ENCODE measurements around the gene ADGRB2.

Gene ADGRB2

DNA sequence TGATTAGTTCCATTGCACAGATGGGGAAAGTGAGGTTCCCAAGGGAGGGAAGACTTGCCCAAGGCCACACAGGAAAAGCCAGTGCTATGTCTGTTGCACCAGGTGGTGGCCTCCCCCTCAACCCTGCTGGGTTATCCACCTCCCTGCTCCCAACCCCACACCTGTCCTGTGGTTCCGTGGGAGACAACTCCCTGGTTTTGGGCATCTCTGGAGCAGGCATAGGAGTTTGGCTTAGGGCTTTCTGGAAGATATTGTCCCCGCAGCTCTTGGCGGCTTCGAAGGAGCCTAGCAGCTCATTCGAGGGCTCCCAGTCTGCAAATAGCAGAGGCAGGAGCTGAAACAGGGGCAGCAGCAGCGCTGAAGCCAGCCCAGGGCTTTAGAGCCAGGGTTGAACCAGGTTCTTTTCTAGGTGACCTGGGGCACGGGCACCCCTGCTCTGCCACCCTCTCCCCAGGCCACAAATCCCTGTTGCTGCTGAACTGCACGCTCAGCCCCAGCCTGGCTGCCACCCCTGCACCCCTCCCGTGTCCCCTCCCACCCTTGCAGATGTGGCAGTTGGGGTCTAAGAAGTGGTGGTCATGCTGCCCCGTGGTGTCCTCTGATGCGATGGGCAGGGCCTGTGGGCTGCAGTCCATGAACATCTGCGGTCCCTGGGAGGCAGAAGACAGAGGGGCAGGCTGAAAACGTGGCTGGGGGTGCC lies 29.6 kb upstream of the ADGRB2 start:
- DNase-seq: no peak

- DNase-seq: no peak
These were observed 28.9 kb upstream of the ADGRB2 start for GRCh38 chr1:31793086-31793485.

DNA sequence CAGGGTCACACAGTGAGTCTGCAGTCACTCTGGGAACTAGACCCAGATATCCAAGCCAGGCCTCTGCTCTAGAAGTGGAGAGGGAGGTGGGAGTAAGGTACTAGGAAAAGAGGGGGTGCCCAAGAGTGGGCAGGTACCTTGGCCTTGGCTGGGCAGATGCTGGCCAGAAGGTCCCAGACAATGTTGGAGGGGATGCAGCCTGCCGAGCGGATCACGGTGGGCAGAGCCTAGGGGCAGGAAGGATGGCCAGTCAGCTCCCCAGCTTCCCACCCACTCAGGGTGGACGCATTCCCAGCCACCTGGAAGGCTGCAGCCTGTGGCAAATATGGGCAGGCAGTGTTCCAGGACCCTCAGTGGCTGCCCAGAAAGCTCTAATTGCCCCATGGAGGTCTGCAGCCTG lies 28.4 kb upstream of the ADGRB2 start:
- no peak for DNase-seq

DNA sequence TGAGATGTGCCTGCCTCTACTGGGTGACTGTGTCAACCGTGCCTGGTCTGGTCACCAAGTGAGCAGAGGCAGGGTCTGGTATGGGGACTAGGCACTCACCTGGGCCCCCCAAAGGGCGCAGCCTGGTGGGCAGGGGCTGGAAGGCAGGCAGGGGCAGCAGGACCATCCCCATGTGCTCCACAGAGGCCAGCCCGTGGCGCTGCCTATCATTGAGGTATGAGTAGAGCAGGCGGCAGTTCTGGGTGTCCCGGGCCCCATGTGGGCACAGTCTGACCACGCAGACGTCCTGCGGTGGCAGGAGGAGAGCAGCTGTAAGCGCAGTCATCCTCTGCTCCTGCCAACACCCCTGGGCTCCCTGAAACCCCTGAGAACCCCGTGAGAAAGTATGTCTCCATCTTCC lies 28.0 kb upstream of the ADGRB2 start:
- no peak for DNase-seq

- no peak for DNase-seq
These were observed 27.2 kb upstream of the ADGRB2 start for GRCh38 chr1:31791131-31791858.

- DNase-seq: no peak
These were observed 26.5 kb upstream of the ADGRB2 start for GRCh38 chr1:31790641-31791091.

DNA sequence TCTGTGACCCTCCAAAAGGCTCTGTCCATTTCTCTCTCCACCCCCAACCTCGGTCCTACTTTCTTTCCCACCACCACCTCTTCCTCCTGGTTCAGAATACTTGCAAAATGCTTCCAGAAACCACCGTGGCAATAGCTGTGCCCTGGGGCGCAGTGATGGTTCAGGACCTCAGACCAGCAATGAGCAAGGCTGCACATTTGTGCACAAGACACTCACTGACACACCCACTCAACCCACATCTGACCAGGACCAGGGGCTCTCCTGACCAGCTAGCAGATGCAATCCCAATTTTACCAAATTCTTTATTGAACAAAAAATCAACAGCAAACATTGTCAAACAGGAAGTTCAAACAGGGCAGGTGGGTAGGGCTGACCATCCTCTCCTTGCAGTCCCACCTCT lies 26.0 kb upstream of the ADGRB2 start:
- no peak for DNase-seq

GRCh38 chr1:31789259-31790065 lies 25.3 kb upstream of the ADGRB2 start:
- DNase-seq: peak; percentile 82 to 98 (median 88)

- DNase-seq: no peak
These were observed 24.7 kb upstream of the ADGRB2 start for GRCh38 chr1:31788825-31789256.

- peak; percentile 76 to 87 (median 83) for DNase-seq
These were observed 24.1 kb upstream of the ADGRB2 start for GRCh38 chr1:31788138-31788824.

- no peak for DNase-seq
These were observed 23.6 kb upstream of the ADGRB2 start for GRCh38 chr1:31787786-31788137.

DNA sequence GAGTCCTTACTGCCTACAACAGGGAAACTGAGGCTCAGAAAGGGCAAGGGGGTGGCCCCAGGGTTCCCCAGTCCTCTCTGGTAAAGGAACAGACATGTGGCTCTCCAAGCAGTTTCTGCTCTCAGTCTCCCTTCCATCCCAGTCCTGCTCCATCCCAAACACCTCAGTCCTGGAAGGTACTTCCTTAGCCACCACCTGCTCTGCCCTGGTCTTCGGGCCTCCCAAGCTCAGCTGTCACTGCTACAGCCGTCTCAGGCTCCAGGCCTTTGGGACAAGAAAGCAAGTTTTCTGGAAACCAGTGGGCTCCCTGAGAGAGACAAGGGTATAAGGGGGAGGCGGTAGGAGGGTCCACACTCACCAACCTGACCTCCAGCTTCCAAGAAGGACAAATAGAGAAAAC lies 23.1 kb upstream of the ADGRB2 start:
- DNase-seq: no peak

DNA sequence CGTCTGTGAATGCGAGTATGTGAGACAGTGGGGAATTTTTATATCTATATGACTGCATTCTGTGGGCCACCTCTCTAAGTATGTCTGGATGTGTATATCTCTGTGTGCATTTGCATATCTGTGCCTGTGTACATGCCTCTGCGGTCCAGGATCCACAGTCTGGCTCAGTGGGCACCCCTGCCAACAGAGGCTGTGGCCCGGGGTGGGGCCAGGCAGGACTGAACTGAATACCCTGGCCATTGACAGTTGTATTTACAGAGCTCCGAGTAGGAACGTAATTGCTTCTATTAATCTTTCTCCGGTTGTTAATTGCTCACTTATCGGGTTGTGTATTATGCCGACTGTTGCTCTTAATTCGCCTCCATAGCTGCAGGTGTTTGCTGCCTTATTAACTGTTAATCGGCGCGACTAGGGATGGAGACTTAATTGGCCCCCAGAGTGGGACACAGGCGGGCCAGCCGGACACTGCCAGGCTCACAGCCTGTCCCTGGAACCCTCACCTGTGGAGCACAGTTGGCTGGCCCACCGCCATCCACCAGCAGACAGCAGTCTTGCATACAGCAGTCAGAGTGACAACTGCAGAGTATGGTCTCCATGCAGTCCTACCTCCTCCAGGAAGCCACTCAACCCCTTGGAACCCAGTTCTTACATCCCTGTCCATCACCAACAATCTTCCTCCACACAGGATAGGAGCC lies 22.4 kb upstream of the ADGRB2 start:
- no peak for DNase-seq

GRCh38 chr1:31785947-31786290 lies 21.8 kb upstream of the ADGRB2 start:
- DNase-seq: no peak

DNA sequence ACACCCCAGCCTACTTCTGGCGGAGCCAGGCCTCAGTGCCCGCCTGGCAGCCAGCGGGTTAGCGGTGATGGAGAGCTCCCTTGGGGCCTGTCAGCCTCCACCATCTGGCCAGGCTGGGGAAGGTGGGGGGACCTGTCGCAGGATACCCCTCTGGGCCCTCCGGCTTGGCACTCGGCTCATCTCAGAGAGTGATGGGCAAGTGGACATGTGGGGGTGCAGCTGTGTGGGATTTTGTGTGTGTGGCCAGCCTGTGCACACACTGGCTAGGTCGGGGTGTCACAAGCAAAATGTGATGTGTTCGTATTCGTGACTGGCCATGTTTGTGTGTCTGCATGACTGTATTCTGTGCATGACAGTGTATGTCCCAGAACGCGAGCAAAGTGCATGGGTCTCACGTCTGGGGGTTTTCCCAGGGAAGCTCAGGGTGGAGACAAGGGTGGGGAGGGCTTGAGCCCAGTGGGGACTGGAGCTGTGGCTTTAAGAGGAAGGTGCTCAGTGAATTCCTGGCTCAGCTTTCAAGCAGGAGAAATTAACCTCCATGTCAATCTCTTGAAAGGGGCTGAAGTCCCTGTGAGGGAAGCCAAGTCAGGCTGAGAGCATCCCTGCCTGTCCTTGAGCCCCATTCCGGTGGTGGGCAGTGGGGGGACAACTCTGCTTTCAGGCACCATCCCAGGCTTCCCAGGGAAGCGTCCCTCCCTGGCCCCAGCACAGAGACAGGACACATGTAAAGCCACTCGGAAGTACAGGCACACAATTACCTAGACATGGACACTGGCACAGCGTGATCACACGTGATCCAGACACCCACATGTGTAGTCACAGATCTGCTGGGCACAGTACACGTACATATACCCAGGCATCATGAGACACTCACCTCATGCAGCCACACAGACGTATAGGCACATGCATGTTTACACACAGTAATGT lies 21.1 kb upstream of the ADGRB2 start:
- DNase-seq: no peak

GRCh38 chr1:31784356-31785019 lies 20.3 kb upstream of the ADGRB2 start:
- DNase-seq: no peak

DNA sequence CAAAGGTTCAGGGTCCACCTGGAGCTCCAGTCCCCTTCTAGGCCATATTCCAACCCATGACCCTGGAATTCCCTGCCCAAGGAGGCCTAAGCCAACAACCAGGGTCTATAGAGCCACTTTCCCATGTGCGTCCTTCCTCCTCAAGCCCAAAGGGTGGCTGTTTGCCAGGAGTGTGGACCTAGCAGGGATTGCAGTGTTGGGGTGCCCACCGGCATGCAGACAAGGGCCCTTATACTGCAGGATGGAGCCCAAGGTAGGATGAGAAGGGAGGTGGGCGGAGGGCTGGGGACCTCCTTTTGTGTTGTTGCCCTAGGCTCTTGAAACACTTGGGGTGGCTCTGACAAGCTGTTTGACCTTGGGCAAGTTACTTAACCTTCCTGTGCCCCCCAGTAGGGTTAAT lies 19.7 kb upstream of the ADGRB2 start:
- DNase-seq: no peak

DNA sequence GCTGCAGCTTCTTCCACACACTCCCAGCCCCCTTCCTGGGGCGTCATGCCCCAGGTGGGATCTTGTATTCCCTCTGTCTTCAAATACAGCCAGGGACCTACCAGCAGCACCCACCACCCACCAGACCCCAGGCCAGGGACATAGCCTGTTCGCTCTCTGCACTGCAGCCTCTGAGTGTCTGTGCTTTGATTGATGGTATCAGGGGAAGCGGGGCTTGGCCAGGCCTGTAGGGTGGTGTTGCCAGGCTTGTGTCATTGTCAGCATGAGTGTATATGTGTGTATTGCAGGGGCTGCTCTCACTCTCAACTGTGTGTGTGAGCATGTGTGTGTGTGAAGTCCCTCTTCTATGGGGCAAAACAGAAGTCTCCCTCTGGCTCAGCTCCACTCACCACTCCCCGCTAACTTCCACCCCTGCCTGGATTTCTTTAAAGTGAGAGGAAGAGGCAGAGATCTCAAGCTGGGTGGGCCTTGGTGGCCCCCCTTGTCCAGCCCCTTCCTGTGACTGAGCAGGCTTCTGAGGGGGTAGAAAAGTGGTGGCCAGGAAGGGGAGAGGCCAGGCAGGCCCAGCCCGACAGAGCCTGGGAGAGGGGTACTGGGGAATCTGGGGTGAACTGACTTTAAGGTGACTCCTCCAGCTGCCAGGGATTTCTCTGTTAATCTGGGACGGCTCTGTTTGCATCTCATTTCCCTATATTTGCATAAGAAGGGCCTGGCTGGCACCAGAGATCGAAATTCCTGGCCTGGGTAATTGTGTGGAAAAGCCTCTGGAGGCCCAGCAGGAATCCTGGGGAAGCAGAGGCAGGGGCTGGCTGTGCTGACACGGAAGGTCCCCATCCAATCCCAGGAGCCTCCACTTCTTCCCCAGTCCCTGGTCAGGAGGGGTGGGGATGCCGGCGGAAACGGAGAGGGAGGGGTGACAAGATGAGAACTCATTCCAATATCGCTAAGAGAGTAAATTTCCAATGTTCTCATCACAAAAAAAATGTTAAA lies 18.6 kb upstream of the ADGRB2 start:
- DNase-seq: no peak

GRCh38 chr1:31781756-31782371 lies 17.7 kb upstream of the ADGRB2 start:
- DNase-seq: peak in 1 of 5 experiments; percentile 29
